ENCODE measurements around the gene RBPJ.

- no peak for TF ChIP-seq FOXP2 (optimal IDR thresholded peaks at IDR 0.05; ENCODE audit: borderline replicate concordance, extremely low read depth, extremely low read length, insufficient read depth)
- no peak for TF ChIP-seq POLR2AphosphoS5 (IDR thresholded peaks at IDR 0.05; ENCODE audit: low read depth, low read length)
Observed at GRCh38 chr4:26388671-26389070, 67.9 kb downstream of the RBPJ start.

All from PFSK-1 (cell line).